Stimulated activated CD4-positive, alpha-beta T cell treated with anti-CD3 and anti-CD28 coated beads, Interleukin-12 subunit alpha, Interleukin-12 subunit beta, amount 100 ng/mL, for 4 hours (primary cell): Measurements from ENCODE around the gene AGO1.
A peak's percentile ranks its signal among the peaks of the same experiment; 100 is the strongest.
"Not testable (repeated sequence)": the region's sequence is repeated elsewhere in the genome, so short reads cannot be mapped to it uniquely, and the experiment has no call there.

ENCODE experiments used
- DNase-seq: peaks from one replicate; pipeline ENCODE4 v3.0.0-alpha.2; 2020

AGO1 gene

DNA sequence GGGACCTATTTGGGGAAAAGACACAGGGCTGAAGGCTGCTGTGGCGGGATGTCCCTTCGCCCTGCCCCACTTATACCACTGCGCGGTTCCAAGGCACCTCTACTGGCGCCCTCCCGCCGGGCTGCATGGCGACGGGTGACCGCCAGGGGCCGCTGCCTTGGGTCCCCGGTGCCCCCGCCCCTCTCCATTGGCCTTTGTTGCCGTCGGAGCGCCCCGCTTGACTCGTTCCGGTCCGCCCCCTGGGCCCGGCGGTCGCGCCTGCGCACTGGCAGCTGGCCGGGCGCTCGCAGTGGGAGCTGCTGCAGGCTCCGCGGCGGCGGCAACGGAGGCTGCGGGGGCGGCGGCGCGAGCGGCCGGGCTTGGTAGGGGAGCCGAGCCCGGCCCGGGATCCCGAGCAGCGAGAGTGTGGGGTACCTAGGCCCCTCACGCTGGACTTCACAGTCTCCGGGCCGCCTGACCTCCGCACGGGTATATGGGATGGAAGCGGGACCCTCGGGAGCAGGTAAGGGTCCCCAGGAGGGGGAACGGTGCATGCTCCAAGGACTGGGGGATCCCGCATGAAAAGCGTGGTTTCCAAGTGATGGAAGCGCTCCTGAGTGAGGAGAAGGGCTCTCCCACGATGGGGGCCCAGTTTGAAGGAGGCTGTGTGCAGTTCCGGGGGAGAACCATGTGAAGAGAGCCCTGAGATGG lies at the start of gene AGO1:
TSS of gene AGO1 (plus strand) at position 265 of the 690 bp plus-strand sequence. CDS start at position 478, 213 bp downstream.
- DNase-seq = peak; percentile 97

DNA sequence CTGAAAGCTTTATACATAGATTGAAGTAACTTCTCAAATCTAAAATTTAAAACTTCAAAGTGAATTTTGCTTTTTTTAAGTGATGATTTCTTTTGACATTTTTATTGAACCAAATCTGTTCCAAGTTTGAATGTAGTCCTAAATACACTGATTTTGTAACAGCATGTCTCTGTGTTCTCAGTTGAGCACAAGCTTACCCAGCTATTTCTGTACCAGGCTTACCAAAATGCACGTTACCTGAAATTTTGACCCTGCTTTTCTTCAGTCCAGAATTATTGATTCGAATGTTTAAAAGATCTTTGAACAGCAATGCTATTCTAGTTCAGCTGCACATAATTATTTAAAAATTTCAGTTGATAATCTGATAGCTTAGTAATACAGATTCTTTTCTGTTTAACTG lies 49.6 kb upstream of the AGO1 start:
- no peak for DNase-seq

- DNase-seq = no peak
Measured at GRCh38 chr1:35834218-35834617, 48.8 kb upstream of the AGO1 start.

DNA sequence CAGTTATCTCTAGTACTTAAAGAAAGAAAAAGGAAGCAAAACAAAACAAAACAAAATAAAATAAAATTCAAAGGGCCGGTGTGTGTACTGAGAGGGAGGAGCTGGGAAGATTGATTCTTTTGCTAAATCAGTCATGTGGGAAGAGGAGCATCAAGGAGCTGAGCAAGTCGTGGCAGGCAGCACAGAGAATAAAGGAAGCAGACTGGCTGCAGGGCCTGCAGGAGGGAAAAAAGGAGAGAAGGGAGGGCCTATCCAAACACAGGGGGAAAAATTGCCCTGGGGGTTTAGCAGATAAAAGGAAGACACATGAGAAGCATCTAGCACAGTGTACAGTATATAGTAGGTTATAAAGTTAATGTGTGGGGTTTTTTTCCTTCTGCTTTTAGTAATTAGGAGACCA lies 47.6 kb upstream of the AGO1 start:
- no peak for DNase-seq

DNA sequence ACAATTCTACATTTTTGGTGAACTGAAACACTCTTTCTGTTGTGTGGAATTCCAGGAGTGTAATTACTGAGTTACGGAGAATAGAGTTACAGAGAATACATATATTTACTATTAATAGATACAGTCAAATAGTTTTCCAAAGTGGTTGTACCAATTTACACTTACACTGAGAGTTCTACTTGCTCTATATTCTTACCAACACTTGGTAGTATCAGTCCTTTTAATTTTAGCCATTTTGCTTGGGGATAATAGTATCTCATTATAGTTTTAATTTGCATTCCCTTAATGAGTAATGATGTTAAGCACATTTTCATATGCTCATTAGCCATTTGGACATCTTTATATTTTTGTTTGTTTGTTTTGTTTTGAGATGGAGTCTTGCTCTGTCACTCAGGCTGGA lies 46.3 kb upstream of the AGO1 start:
- DNase-seq = no peak

DNA sequence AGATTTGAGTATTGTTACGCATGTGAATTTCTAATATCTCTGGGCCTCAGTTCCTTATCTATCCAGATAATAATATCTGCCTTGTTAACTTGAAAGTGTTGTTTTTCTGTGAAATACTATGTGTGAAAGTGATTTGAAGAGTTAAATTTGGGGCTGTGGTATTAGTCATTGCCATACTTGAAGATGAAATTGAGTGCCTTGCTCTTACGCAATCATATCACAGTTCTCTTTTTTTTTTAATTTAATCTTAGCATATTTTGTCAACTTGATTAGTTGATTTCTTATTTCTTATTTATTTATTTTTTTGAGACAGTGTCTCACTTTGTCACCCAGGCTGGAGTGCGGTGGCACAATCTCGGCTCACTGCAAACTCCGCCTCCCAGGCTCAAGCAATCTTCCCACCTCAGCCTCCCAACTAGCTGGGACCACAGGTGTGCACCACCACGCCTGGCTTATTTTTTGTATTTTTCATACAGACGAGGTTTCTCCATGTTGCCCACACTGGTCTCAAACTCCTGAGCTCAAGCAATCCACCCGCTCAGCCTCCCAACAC lies 44.2 kb upstream of the AGO1 start:
- no peak for DNase-seq

DNA sequence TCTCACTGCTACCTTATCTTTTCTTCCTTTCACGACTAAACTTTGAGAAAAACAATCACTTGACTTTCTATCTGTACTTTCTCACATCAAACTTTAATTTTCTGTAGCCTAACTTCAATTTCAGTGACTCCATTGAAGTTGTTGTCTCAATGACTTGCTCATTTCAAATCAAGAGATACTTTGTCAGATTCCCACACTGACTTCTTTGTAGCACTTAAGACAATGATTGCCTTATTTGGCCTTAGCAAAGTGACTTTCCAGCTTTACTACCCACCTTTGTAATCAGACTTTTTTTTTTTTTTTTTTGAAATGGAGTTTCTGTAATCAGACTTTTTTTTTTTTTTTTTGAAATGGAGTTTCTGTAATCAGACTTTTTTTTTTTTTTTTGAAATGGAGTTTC lies 38.2 kb upstream of the AGO1 start:
- no peak for DNase-seq

- DNase-seq = no peak
Measured at GRCh38 chr1:35845766-35846165, 37.2 kb upstream of the AGO1 start.

DNA sequence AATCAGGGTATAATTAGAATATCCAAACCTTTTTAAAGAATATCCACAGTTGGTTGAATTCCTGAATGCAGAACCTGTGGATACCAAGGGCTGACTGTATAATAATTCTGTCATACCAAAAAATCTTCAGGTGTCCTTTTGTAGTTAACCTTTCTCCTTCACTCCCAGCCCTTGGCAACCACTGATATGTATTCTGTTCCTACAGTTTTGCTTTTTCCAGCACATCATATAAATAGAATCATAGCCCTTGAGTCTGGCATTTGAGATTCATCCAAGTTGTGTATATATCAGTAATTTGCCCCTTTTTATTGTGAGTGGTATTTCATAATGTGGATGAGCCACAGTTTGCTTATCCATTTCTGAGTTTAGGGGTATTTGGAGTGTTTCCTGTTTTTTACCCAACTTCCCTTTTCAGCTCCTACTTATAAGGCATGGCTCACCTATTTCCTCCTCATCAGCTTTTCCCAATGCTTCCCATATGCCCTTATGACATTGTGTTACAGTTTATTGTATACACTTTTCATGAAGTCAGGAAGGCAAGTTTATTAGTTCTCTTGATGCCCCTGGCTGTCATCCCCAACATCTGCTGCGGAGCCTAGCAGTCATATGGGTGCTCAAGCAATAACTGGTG lies 35.0 kb upstream of the AGO1 start:
- DNase-seq = no peak

- DNase-seq = no peak
Measured at GRCh38 chr1:35850051-35850450, 33.0 kb upstream of the AGO1 start.

DNA sequence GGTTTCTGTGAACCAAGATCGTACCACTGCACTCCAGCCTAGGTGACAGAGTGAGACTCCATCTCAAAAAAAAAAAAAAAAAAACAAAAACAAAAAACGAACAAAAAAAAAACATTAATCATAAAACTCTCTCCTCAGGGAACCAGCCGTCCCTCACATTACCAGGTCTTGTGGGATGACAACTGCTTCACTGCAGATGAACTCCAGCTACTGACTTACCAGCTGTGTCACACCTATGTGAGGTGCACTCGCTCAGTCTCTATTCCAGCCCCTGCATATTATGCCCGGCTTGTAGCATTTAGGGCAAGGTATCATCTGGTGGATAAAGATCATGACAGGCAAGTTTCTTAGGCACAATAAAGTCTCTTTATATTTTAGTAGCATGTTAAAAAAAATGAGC lies 32.3 kb upstream of the AGO1 start:
- no peak for DNase-seq

GRCh38 chr1:35851132-35851869 lies 31.7 kb upstream of the AGO1 start:
- no peak for DNase-seq

GRCh38 chr1:35852241-35852640 lies 30.8 kb upstream of the AGO1 start:
- DNase-seq = no peak

- DNase-seq = no peak
Measured at GRCh38 chr1:35854989-35855700, 27.9 kb upstream of the AGO1 start.

DNA sequence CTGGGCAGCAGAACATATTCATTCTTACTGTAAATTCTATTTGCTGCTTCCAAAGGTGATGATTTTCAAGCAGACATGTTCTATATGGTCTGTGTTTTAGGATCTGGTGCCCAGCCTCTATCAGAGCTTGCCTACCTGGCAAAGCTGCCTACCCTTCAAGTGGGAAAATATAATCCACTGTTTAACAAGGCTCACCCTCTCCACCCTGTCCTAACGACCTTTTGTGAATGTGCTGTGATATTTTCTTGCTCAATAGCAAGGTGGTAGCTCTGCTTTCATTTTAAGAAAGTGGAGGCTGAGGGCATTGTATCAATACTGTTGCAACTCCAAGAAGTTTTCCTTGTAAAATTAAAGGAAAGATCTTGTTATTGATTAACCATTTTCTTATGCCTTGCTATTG lies 26.0 kb upstream of the AGO1 start:
- no peak for DNase-seq

GRCh38 chr1:35857830-35858229 lies 25.2 kb upstream of the AGO1 start:
- DNase-seq = no peak

GRCh38 chr1:35860696-35861095 lies 22.3 kb upstream of the AGO1 start:
- no peak for DNase-seq

DNA sequence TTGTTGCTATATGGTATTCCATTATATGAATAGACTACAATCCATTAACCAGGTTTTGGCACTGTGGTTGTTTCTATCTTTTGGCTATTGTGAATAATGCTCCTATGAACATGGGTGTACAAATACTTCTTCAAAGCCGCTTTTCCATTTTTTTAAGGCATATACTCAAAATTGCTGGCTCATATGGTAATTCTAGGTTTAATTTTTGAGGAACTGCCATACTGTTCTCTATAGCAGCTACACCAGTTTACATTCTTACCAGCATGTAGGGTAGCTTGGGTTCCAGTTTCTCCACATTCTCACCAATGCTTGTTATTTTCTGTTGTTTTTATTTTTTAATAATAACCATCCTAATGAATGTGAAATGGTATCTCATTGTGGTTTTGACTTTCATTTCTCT lies 19.9 kb upstream of the AGO1 start:
- DNase-seq = no peak

DNA sequence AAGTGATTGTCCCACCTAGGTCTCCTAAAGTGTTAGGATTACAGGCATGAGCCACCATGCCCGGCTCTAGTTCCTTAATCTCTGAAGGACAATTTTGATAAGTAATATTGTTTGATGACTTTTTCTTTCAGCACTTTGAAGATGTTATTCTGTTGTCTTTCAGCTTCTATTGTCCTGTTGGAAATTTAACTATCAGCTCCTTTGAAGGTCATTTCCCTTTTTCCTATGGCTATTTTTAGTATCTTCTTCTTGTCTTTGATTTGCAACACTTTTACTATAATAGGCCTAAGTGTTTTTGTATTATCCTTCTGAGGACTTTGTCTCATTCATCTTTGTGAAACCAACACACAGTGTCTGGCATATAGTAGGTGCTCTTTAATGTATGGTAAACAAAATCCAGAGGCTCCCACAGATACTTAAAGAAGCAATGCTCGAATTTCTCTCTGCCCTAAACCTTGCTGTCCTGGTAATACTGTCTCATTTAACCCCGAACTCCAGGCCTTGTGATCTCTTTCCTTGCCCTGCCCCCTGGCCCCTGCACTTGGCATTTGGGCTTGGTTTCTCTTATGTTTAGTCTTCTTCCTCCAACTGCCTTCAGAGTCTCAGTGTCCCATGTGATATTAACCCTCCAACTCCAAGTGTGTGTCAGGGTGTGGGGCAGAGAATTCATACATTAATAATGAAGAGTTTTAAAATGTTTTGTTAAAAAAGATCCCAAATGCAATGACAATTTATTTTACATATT lies 19.0 kb upstream of the AGO1 start:
- DNase-seq = no peak

DNA sequence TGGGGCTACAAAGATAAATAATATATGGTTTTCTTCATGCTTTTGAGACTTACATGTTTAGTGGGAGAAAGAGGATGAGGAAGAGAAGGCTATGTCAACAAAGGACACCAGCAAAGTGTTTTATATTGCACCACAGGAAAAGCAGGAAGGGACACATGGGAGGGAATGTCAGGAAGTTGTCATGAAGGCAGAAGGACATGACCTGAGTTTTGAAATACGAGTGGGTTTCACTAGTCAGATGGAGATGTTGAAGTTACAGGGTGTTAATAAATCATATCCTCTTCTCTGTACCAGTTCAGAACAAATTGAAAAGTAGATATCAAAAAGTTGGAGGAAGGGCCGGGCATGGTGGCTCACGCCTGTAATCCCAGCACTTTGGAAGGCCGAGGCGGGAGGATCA lies 18.2 kb upstream of the AGO1 start:
- no peak for DNase-seq

DNA sequence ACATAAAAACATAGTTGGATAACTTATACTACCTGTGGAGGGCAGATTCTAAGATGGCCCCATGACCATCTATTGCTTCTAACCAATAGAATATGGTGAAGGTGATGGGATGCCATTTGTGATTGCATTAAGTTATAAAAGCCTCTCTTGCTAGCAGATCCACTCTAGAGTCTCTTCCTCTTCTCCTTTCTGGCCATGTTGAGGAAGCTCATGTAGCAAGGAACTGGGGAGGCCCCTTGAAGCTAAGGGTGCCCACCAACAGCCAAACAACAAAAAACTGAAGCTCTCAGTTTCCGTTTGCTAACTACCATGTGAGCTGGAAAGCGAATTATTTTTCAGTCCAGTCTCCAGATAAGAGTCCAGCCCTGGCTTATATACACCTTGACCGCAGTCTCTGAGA lies 16.0 kb upstream of the AGO1 start:
- no peak for DNase-seq

DNA sequence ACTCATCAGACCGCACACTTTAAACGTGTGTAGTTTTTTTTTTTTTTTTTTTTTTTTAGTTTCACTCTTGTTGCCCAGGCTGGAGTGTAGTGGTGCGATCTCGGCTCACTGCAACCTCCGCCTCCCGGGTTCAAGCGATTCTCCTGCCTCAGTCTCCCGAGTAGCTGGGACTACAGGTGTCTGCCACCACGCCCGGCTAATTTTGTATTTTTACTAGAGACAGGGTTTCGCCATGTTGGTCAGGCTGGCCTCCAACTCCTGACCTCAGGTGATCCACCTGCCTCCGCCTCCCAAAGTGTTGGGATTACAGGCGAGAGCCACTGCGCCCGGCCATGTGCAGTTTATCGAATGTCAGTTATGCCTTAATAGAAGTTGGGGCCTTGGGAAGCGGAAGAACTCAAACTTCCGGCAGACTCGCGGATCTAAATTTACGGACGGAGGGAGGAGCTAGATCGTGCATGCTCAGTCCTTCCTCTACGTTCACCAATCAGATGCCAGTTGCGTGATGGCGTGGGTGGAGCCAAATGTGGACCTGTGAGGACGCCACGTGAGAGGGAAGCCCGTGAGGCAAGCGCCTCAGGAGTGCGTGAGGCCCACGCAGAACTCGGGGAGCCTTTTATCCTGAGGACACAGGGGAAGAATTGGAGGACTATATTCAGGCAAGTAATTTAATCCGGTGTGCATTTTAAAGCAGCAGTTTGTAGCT lies 13.6 kb upstream of the AGO1 start:
- DNase-seq = not testable (repeated sequence)
